ENCODE measurements around the gene QSOX2. TPM values are rescaled to one million over a fixed set of nuclear protein-coding genes. Genes with fewer than 3 reads are reported as not detected.

Gene QSOX2
- polyA plus RNA-seq, 2 of the 4 experiments (the other 2 are of a cell fraction), result 22.3 to 30.2 TPM

- DNase-seq (ENCODE audit: low read depth in 1 of 2, low spot score in 1 of 2) (no peak), FAIRE-seq (no peak), ATAC-seq (no peak)
- no peak overlapping the region for H3K4me2 ChIP-seq
- H3K4me1 ChIP-seq, result peaks cover 4% of the 10 kb centered on the region; the same call in 1 of the 3 replicates
- H3K27ac ChIP-seq, result no peak overlapping the region
- H3K9me3 ChIP-seq, result no peaks in the 10 kb centered on the region
- 60% methylated on average over 7 of the region's 10 CpGs for WGBS (ENCODE audit: missing lambda C conversion rate)
- TF ChIP-seq NR3C1 (IDR thresholded peaks at IDR 0.05) (no peak), CEBPB (IDR thresholded peaks at IDR 0.05) (no peak), FOXS1 (CRISPR knock-in tag; IDR thresholded peaks at IDR 0.05) (no peak), ZSCAN20 (CRISPR knock-in tag; IDR thresholded peaks at IDR 0.05) (no peak), FOSB (CRISPR knock-in tag; IDR thresholded peaks at IDR 0.05) (no peak), HOXB13 (CRISPR knock-in tag; IDR thresholded peaks at IDR 0.05; ENCODE audit: low read depth) (no peak), RNF2 (IDR thresholded peaks at IDR 0.05; ENCODE audit: borderline replicate concordance, low read depth) (no peak), KDM1A (IDR thresholded peaks at IDR 0.05; ENCODE audit: low read depth) (no peak), FOSL2 (IDR thresholded peaks at IDR 0.05) (no peak), FOSL2 (CRISPR knock-in tag; IDR thresholded peaks at IDR 0.05) (no peak), ZNF302 (CRISPR knock-in tag; IDR thresholded peaks at IDR 0.05) (no peak), HES2 (IDR thresholded peaks at IDR 0.05) (no peak), PHF8 (IDR thresholded peaks at IDR 0.05; ENCODE audit: borderline replicate concordance, low read depth) (no peak), USF2 (IDR thresholded peaks at IDR 0.05) (no peak), BHLHE40 (IDR thresholded peaks at IDR 0.05; ENCODE audit: low read depth, low read length) (no peak), HOXB5 (CRISPR knock-in tag; IDR thresholded peaks at IDR 0.05) (no peak), EHMT2 (IDR thresholded peaks at IDR 0.05; ENCODE audit: low read depth) (no peak), NPAS2 (CRISPR knock-in tag; IDR thresholded peaks at IDR 0.05; ENCODE audit: borderline replicate concordance) (no peak), ZC3H11A (IDR thresholded peaks at IDR 0.05) (no peak)
- CTCF ChIA-PET, result interaction anchor here (0.7 to 3.4 kb wide), 6 partner anchors 9 to 83 kb away, joined by 3 to 14 read pairs (median 4); no protein-coding TSS in a partner anchor
- no peak overlapping the region for H3K4me3 ChIP-seq
- POLR2A ChIA-PET, result no interaction called here
These were observed 7.2 kb upstream of the QSOX2 start for GRCh38 chr9:136252846-136253245.

- H3K4me2 ChIP-seq, result no peak overlapping the region
- ATAC-seq (no peak), FAIRE-seq (no peak), DNase-seq (ENCODE audit: low read depth in 1 of 2, low spot score in 1 of 2) (no peak)
- no peak overlapping the region for H3K4me3 ChIP-seq
- ChIA-PET CTCF (interaction anchor here (0.8 to 2.8 kb wide), 2 partner anchors 9 to 17 kb away, joined by 3 to 9 read pairs; no protein-coding TSS in a partner anchor), POLR2A (no interaction called here)
- no peak overlapping the region for H3K27ac ChIP-seq
- TF ChIP-seq CEBPB (IDR thresholded peaks at IDR 0.05), result no peak
- H3K4me1 ChIP-seq, result peaks cover 4% of the 10 kb centered on the region; the same call in 1 of the 3 replicates
- no peaks in the 10 kb centered on the region for H3K9me3 ChIP-seq
- 80% methylated on average over 13 of the region's 29 CpGs for WGBS (ENCODE audit: missing lambda C conversion rate)
These were observed 6.7 kb upstream of the QSOX2 start for GRCh38 chr9:136252281-136252680.

- WGBS (ENCODE audit: missing lambda C conversion rate), result 86% methylated on average over 39 of the region's 50 CpGs
- Histone ChIP-seq H3K4me1 (peaks cover 4% of the 10 kb centered on the region; the same call in 1 of the 3 replicates), H3K4me3 (no peak overlapping the region), H3K27ac (no peak overlapping the region), H3K4me2 (no peak overlapping the region), H3K9me3 (no peaks in the 10 kb centered on the region)
- ATAC-seq, result no peak
- TF ChIP-seq SMC3 (IDR thresholded peaks at IDR 0.05) (no peak), EP300 (IDR thresholded peaks at IDR 0.05) (no peak), HOXB5 (CRISPR knock-in tag; IDR thresholded peaks at IDR 0.05) (no peak), CHD4 (IDR thresholded peaks at IDR 0.05; ENCODE audit: borderline replicate concordance) (no peak), HEYL (CRISPR knock-in tag; IDR thresholded peaks at IDR 0.05) (no peak), RFX5 (IDR thresholded peaks at IDR 0.05) (no peak), POLR2A (IDR thresholded peaks at IDR 0.05; ENCODE audit: low read length) (no peak), JUNB (IDR thresholded peaks at IDR 0.05) (no peak), PHF8 (IDR thresholded peaks at IDR 0.05; ENCODE audit: borderline replicate concordance, low read depth) (no peak), ESRRA (IDR thresholded peaks at IDR 0.05; ENCODE audit: borderline replicate concordance, low read length) (no peak), FOSB (CRISPR knock-in tag; IDR thresholded peaks at IDR 0.05) (no peak)
- DNase-seq (ENCODE audit: low read depth in 1 of 2, low spot score in 1 of 2), result no peak
- POLR2A ChIA-PET, result interaction anchor here (1.5 kb wide), 1 partner anchor 16 kb away, joined by 4 read pairs; no protein-coding TSS in a partner anchor
- no peak for FAIRE-seq
- CTCF ChIA-PET, result interaction anchor here (1.3 kb wide), 1 partner anchor 31 kb away, joined by 6 read pairs; no protein-coding TSS in a partner anchor
These were observed 5.9 kb upstream of the QSOX2 start for GRCh38 chr9:136251264-136252115.
